ENCODE measurements around the gene CYGB. TPM values are rescaled to one million over a fixed set of nuclear protein-coding genes. Genes with fewer than 3 reads are reported as not detected.

Gene CYGB
- total and polyA plus RNA-seq, 2 of the 13 experiments (the other 11 are each of a cell fraction or from before 2014, with no cell fraction given), result 18.9 to 27.1 TPM

DNA sequence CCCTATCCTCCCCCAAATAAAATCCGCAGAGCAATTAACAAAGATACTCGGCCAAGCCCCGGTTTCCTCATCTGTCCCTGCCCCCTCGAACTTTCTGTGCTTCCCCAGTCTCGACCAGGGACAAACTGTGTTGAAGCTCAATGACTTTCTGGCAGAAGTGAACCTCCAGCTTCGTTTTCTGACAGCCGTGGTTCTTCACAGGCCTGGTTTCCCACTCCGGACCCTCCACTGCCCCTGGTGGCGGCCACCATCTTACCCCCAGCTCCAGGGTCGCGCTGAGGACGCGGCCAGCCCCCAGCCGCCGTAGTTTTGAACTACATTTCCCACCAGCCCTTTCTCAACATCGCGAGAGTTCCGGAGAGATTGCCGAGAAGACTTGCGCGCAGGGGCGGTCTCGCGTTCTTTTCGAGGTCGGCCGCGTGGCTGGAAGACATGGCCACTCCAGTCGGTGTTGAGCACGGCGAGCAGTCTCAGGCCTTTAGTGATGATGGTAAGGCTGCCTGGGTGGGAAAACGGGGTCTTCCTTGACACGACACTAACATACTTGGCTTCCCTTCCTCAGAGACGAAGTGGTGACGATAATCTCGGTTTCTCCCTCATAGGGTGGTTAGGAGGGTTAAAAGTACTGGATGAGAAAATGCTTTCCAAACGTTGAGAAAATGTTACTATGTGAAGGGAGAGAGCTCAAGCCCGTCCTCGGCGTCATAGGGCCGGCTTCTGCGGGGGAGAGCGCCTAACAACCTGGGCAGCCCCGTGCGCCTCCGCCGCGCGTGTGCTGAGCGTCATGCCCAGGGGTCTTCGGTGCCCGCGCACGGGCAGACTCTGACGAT is 20.1 kb upstream of the CYGB start (continued):
- peak; percentile 99 for TF ChIP-seq POLR2AphosphoS5 (IDR thresholded peaks at IDR 0.05; ENCODE audit: low read depth, low read length)
- TF ChIP-seq MAZ (IDR thresholded peaks at IDR 0.05; ENCODE audit: borderline replicate concordance, low read depth, low read length), result peak; percentile 98; the same call in 1 of the 2 replicates
- TF ChIP-seq MAZ (CRISPR knock-in tag; IDR thresholded peaks at IDR 0.05; ENCODE audit: low read depth), result peak; percentile 93
- TF ChIP-seq SIX1 (CRISPR knock-in tag; IDR thresholded peaks at IDR 0.05; ENCODE audit: borderline replicate concordance), result no peak; the same call in 1 of the 2 replicates
- TF ChIP-seq NFKB2 (CRISPR knock-in tag; IDR thresholded peaks at IDR 0.05; ENCODE audit: borderline replicate concordance), result peak; percentile 92; the same call in 1 of the 2 replicates
- peak; percentile 98 for TF ChIP-seq ZNF619 (CRISPR knock-in tag; IDR thresholded peaks at IDR 0.05)
- TF ChIP-seq, protein P1, sequence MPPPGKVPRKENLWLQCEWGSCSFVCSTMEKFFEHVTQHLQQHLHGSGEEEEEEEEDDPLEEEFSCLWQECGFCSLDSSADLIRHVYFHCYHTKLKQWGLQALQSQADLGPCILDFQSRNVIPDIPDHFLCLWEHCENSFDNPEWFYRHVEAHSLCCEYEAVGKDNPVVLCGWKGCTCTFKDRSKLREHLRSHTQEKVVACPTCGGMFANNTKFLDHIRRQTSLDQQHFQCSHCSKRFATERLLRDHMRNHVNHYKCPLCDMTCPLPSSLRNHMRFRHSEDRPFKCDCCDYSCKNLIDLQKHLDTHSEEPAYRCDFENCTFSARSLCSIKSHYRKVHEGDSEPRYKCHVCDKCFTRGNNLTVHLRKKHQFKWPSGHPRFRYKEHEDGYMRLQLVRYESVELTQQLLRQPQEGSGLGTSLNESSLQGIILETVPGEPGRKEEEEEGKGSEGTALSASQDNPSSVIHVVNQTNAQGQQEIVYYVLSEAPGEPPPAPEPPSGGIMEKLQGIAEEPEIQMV (CRISPR knock-in tag; IDR thresholded peaks at IDR 0.05; ENCODE audit: low read depth), result peak; percentile 86; the same call in 1 of the 2 replicates
- TF ChIP-seq ZNF430 (CRISPR knock-in tag; IDR thresholded peaks at IDR 0.05), result peak; percentile 91
- TF ChIP-seq MTA1 (CRISPR knock-in tag; IDR thresholded peaks at IDR 0.05; ENCODE audit: borderline replicate concordance), result peak; percentile 87; the same call in 1 of the 2 replicates
- TF ChIP-seq CHD2 (IDR thresholded peaks at IDR 0.05; ENCODE audit: low read depth, low read length), result peak; percentile 100
- no peak for TF ChIP-seq SMARCC2 (IDR thresholded peaks at IDR 0.05)
- TF ChIP-seq FLYWCH1 (CRISPR knock-in tag; IDR thresholded peaks at IDR 0.05), result no peak
- TF ChIP-seq ZNF317 (CRISPR knock-in tag; IDR thresholded peaks at IDR 0.05), result no peak
- 0 out of 2 replicates have a peak, but pooled peaks have one; percentile 71 for TF ChIP-seq ZMYM2 (CRISPR knock-in tag; IDR thresholded peaks at IDR 0.05)
- no peak for TF ChIP-seq MZF1 (CRISPR knock-in tag; IDR thresholded peaks at IDR 0.05; ENCODE audit: borderline replicate concordance)
- TF ChIP-seq ZNF382 (CRISPR knock-in tag; IDR thresholded peaks at IDR 0.05; ENCODE audit: borderline replicate concordance), result no peak
- no peak for TF ChIP-seq LRRFIP1 (CRISPR knock-in tag; conservative IDR thresholded peaks at IDR 0.05)
- TF ChIP-seq JDP2 (CRISPR knock-in tag; IDR thresholded peaks at IDR 0.05; ENCODE audit: borderline replicate concordance), result no peak; the same call in 1 of the 2 replicates
- TF ChIP-seq ZSCAN31 (CRISPR knock-in tag; IDR thresholded peaks at IDR 0.05; ENCODE audit: low read depth), result peak; percentile 89
- TF ChIP-seq, protein P2, sequence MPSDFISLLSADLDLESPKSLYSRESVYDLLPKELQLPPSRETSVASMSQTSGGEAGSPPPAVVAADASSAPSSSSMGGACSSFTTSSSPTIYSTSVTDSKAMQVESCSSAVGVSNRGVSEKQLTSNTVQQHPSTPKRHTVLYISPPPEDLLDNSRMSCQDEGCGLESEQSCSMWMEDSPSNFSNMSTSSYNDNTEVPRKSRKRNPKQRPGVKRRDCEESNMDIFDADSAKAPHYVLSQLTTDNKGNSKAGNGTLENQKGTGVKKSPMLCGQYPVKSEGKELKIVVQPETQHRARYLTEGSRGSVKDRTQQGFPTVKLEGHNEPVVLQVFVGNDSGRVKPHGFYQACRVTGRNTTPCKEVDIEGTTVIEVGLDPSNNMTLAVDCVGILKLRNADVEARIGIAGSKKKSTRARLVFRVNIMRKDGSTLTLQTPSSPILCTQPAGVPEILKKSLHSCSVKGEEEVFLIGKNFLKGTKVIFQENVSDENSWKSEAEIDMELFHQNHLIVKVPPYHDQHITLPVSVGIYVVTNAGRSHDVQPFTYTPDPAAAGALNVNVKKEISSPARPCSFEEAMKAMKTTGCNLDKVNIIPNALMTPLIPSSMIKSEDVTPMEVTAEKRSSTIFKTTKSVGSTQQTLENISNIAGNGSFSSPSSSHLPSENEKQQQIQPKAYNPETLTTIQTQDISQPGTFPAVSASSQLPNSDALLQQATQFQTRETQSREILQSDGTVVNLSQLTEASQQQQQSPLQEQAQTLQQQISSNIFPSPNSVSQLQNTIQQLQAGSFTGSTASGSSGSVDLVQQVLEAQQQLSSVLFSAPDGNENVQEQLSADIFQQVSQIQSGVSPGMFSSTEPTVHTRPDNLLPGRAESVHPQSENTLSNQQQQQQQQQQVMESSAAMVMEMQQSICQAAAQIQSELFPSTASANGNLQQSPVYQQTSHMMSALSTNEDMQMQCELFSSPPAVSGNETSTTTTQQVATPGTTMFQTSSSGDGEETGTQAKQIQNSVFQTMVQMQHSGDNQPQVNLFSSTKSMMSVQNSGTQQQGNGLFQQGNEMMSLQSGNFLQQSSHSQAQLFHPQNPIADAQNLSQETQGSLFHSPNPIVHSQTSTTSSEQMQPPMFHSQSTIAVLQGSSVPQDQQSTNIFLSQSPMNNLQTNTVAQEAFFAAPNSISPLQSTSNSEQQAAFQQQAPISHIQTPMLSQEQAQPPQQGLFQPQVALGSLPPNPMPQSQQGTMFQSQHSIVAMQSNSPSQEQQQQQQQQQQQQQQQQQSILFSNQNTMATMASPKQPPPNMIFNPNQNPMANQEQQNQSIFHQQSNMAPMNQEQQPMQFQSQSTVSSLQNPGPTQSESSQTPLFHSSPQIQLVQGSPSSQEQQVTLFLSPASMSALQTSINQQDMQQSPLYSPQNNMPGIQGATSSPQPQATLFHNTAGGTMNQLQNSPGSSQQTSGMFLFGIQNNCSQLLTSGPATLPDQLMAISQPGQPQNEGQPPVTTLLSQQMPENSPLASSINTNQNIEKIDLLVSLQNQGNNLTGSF (CRISPR knock-in tag; IDR thresholded peaks at IDR 0.05), result no peak; the same call in 1 of the 2 replicates
